Suprapubic skin (tissue), 4 donors: ENCODE data around the gene TUBB6.

Experiments used
- POLR2A ChIP-seq, 2 donors: fragments of 450-650 bp; IDR thresholded peaks; one replicate each; pipeline ENCODE4 v1.6.1; 2017; ENCODE audit warnings: antibody characterized with exemption in 2 of 2, mild to moderate bottlenecking in 2 of 2, moderate library complexity in 2 of 2
- POLR2AphosphoS5 ChIP-seq, 3 donors: sonication (generic); formaldehyde crosslinking; IDR thresholded peaks; one replicate each; pipeline ENCODE4 v1.6.1; 2017; ENCODE audit warnings: antibody characterized with exemption in 3 of 3
- TF ChIP-seq, protein P1 (sequence below), 2 donors: fragments of 200-600 bp in 1 of 2; fragments of 450-650 bp in 1 of 2; sonication (generic) in 1 of 2; IDR thresholded peaks; one replicate each; pipeline ENCODE4 v1.5.1; 2016 to 2019; ENCODE audit warnings: antibody characterized with exemption in 2 of 2, mild to moderate bottlenecking in 1 of 2, moderate library complexity in 1 of 2

DNA sequence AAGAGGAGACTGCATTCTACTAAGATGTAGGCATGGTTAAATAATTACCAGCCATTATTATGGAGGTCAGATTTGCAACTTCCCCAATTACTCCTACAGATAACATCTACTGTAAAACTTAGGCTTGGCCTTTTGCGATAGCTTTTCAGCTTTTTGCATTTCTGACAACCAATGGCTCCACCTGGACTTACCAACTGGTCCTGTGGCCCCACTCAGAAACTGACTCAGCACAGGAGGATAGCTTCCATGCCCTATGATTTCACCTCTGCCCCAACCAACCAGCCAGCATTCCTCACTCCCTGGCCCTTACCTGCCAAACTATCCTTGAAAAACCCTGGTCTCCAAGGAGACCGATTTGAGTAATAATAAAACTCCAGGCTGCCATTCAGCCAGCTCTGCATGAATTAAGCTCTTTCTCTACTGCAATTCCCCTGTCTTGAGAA is 28.2 kb downstream of the TUBB6 start:
- TF ChIP-seq, protein P1, sequence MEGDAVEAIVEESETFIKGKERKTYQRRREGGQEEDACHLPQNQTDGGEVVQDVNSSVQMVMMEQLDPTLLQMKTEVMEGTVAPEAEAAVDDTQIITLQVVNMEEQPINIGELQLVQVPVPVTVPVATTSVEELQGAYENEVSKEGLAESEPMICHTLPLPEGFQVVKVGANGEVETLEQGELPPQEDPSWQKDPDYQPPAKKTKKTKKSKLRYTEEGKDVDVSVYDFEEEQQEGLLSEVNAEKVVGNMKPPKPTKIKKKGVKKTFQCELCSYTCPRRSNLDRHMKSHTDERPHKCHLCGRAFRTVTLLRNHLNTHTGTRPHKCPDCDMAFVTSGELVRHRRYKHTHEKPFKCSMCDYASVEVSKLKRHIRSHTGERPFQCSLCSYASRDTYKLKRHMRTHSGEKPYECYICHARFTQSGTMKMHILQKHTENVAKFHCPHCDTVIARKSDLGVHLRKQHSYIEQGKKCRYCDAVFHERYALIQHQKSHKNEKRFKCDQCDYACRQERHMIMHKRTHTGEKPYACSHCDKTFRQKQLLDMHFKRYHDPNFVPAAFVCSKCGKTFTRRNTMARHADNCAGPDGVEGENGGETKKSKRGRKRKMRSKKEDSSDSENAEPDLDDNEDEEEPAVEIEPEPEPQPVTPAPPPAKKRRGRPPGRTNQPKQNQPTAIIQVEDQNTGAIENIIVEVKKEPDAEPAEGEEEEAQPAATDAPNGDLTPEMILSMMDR (IDR thresholded peaks at IDR 0.05): no peak
- TF ChIP-seq POLR2A (IDR thresholded peaks at IDR 0.05) (no peak), POLR2AphosphoS5 (IDR thresholded peaks at IDR 0.05) (no peak)
